Pons (tissue), 1 donor: ENCODE measurements around the gene EIF4E2.

Experiments
- DNase-seq: peaks from one replicate; pipeline ENCODE4 v3.0.0-alpha.2; 2016; ENCODE audit warnings: low spot score

The EIF4E2 gene

DNA sequence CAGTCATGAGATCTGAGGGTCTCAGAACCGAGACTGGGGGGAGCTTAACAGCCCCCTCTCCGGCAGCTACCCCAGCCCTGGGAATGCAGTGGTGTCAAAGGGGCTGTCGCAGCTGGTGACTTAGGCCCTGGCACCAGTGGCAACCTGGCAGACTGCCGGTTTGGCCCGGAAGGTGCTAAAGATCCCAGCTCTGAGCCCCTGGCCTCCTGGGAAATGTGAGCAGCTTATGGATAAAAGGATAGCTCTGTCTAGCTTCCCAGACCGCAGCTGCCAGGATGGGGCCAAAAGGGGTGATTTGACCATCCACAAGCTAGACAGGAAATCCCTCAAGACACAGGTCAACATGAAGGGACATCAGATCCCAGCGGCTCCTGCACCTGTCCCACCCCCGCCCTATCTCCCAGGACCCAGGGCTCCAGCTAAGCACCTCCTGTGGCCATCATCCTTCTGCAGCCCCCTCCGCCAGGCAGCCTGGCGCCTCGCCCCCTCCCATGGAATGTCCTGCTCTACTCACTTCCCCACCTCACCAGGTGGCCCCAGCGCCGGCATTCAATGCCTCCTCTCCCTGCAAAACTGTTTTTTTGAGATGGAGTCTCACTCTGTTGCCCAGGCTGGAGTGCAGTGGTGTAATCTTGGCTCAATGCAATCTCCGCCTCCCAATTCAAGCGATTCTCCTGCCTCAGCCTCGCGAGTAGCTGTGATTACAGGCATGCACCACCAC is 49.7 kb downstream of the EIF4E2 start:
- DNase-seq, result no peak

GRCh38 chr2:232603283-232603682 is 52.8 kb downstream of the EIF4E2 start:
- no peak for DNase-seq

GRCh38 chr2:232604535-232604934 is 54.0 kb downstream of the EIF4E2 start:
- no peak for DNase-seq

GRCh38 chr2:232607011-232607410 is 56.5 kb downstream of the EIF4E2 start:
- DNase-seq, result no peak

DNA sequence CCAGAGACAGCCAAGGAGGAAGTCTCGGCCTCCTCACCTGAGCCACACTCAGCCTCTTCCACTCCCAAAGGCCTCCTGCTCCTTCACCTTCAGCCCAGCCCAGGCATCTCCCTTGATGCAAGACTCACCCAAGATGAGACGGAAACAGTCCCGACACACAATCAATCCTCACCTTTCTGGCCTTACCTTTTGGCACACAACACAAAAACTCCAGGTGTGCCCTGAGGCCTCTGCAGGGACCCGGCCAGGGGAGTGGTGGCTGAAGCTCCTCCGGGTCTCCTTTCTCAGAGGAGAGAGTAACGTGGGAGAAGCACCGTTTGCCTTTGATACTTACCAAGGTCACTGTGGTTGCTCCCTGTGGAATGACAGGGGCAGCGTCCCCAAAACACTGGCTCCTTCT is 59.1 kb downstream of the EIF4E2 start:
- DNase-seq, result no peak

DNA sequence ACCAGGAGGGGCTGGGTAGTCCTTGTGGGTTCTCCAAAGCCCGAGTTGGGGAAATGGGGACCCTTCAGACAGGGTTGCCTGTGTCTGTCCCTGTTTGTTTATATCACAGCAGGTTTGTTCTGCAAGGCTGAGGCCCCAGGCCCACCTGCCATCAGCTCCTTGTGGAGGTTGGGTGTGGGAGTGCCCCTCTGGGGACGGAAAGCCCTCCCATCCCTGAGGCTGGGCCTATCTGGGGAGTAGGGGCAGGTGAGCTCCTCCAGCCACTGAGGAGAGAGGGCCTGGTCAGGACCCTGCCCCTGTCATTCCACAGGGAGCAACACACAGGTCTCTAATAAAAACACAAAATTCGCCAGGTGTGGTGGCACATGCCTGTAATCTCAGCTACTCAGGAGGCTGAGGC is 59.6 kb downstream of the EIF4E2 start:
- no peak for DNase-seq

DNA sequence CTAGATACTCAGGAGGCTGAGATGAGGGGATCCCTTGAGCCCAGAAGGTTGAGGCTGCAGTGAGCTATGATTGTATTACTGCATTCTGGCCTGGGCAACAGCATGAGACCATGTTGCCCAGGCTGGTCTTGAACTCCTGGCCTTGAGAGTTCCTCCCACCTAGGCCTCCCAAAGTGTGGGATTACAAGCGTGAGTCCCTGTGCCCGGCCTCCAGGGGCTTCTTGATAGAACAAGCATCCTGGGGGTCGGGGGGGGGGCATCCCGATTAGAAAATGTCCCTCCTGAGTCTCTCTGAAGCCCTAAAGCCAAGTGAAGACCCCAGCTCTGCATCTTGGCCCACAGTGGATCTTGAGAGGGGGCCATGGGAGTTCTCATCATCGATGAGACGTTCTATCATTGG is 60.6 kb downstream of the EIF4E2 start:
- DNase-seq, result no peak

- no peak for DNase-seq
Measured at GRCh38 chr2:232611559-232612218, 61.2 kb downstream of the EIF4E2 start.

GRCh38 chr2:232613538-232614134 is 63.1 kb downstream of the EIF4E2 start:
- no peak for DNase-seq

- DNase-seq, result no peak
Measured at GRCh38 chr2:232615339-232615738, 64.8 kb downstream of the EIF4E2 start.
